Activated naive CD4-positive, alpha-beta T cell treated with anti-CD3 and anti-CD28 coated beads, Interleukin-2, amount 10 ng/mL, durations not matched to agents 7 days and 5 days (primary cell): ENCODE measurements around the gene ACOT12.
"Not testable (repeated sequence)": the region's sequence is repeated elsewhere in the genome, so short reads cannot be mapped to it uniquely, and the experiment has no call there.

ENCODE experiments used
- CTCF ChIA-PET: fragments of 350-600 bp; sonication (Branson Sonifier 250); formaldehyde crosslinking; loops from one replicate; lab custom pipeline; 2021; ENCODE audit warnings: antibody characterized with exemption; lab: Charles Lee
- DNase-seq: peaks from one replicate; pipeline ENCODE4 v3.0.0-alpha.2; 2020
- H3K27ac Mint-ChIP-seq: one replicate; pipeline ENCODE4 v1.8.0; 2021; ENCODE audit warnings: mild to moderate bottlenecking, moderate library complexity, mixed read lengths
- H3K27me3 Mint-ChIP-seq: one replicate; pipeline ENCODE4 v1.8.0; 2021; ENCODE audit warnings: mild to moderate bottlenecking, mixed read lengths
- H3K36me3 Mint-ChIP-seq: one replicate; pipeline ENCODE4 v1.8.0; 2021; ENCODE audit warnings: mixed read lengths
- H3K4me1 Mint-ChIP-seq: one replicate; pipeline ENCODE4 v1.8.0; 2021; ENCODE audit warnings: mixed read lengths
- H3K4me3 Mint-ChIP-seq: one replicate; pipeline ENCODE4 v1.8.0; 2021; ENCODE audit warnings: mild to moderate bottlenecking, moderate library complexity, mixed read lengths
- H3K9me3 Mint-ChIP-seq: one replicate; pipeline ENCODE4 v1.8.0; 2021; ENCODE audit warnings: mixed read lengths

The ACOT12 gene

GRCh38 chr5:81417052-81417451 lies 23.1 kb upstream of the ACOT12 start:
- Mint-ChIP-seq H3K27ac (no peak overlapping the region), H3K9me3 (no peaks in the 10 kb centered on the region), H3K4me1 (peaks cover 19% of the 10 kb centered on the region), H3K27me3 (no peaks in the 10 kb centered on the region), H3K4me3 (no peak overlapping the region), H3K36me3 (peaks cover 2% of the 10 kb centered on the region)
- DNase-seq: no peak
- CTCF ChIA-PET: no interaction called here

- H3K4me3 Mint-ChIP-seq: no peak overlapping the region
- no peaks in the 10 kb centered on the region for H3K9me3 Mint-ChIP-seq
- H3K36me3 Mint-ChIP-seq: no peaks in the 10 kb centered on the region
- CTCF ChIA-PET: no interaction called here
- no peak overlapping the region for H3K27ac Mint-ChIP-seq
- no peaks in the 10 kb centered on the region for H3K27me3 Mint-ChIP-seq
- DNase-seq: no peak
- no peaks in the 10 kb centered on the region for H3K4me1 Mint-ChIP-seq
Observed at GRCh38 chr5:81409896-81410295, 16.0 kb upstream of the ACOT12 start.

GRCh38 chr5:81409361-81409760 lies 15.4 kb upstream of the ACOT12 start:
- CTCF ChIA-PET: interaction anchor here (1.1 kb wide), 1 partner anchor 110 kb away, joined by 4 read pairs; no protein-coding TSS in a partner anchor
- DNase-seq: no peak
- Mint-ChIP-seq H3K4me3 (no peak overlapping the region), H3K27me3 (no peaks in the 10 kb centered on the region), H3K4me1 (no peaks in the 10 kb centered on the region), H3K36me3 (no peaks in the 10 kb centered on the region), H3K9me3 (no peaks in the 10 kb centered on the region), H3K27ac (no peak overlapping the region)

- H3K4me1 Mint-ChIP-seq: no peaks in the 10 kb centered on the region
- DNase-seq: no peak
- H3K36me3 Mint-ChIP-seq: no peaks in the 10 kb centered on the region
- H3K27ac Mint-ChIP-seq: no peak overlapping the region
- CTCF ChIA-PET: interaction anchor here (1.1 kb wide), 1 partner anchor 109 kb away, joined by 4 read pairs; no protein-coding TSS in a partner anchor
- H3K27me3 Mint-ChIP-seq: no peaks in the 10 kb centered on the region
- no peaks in the 10 kb centered on the region for H3K9me3 Mint-ChIP-seq
- no peak overlapping the region for H3K4me3 Mint-ChIP-seq
Observed at GRCh38 chr5:81408496-81408895, 14.6 kb upstream of the ACOT12 start.

GRCh38 chr5:81407811-81408210 lies 13.9 kb upstream of the ACOT12 start:
- H3K36me3 Mint-ChIP-seq, DNase-seq, H3K27me3 Mint-ChIP-seq, H3K9me3 Mint-ChIP-seq, H3K27ac Mint-ChIP-seq, H3K4me1 Mint-ChIP-seq, H3K4me3 Mint-ChIP-seq, CTCF ChIA-PET: not testable (repeated sequence)

- H3K4me1 Mint-ChIP-seq: no peaks in the 10 kb centered on the region
- no peaks in the 10 kb centered on the region for H3K36me3 Mint-ChIP-seq
- no peak for DNase-seq
- H3K27me3 Mint-ChIP-seq: peaks cover 15% of the 10 kb centered on the region
- CTCF ChIA-PET: no interaction called here
- H3K4me3 Mint-ChIP-seq: no peak overlapping the region
- no peaks in the 10 kb centered on the region for H3K9me3 Mint-ChIP-seq
- H3K27ac Mint-ChIP-seq: no peak overlapping the region
Observed at GRCh38 chr5:81405126-81405891, 11.4 kb upstream of the ACOT12 start.

- Mint-ChIP-seq H3K4me3 (no peak overlapping the region), H3K27me3 (peaks cover 35% of the 10 kb centered on the region), H3K9me3 (no peaks in the 10 kb centered on the region), H3K27ac (no peak overlapping the region), H3K4me1 (no peaks in the 10 kb centered on the region), H3K36me3 (no peaks in the 10 kb centered on the region)
- DNase-seq: no peak
- CTCF ChIA-PET: no interaction called here
Observed at GRCh38 chr5:81402192-81402930, 8.4 kb upstream of the ACOT12 start.

- H3K36me3 Mint-ChIP-seq: no peaks in the 10 kb centered on the region
- no peak overlapping the region for H3K4me3 Mint-ChIP-seq
- H3K27ac Mint-ChIP-seq: no peak overlapping the region
- H3K4me1 Mint-ChIP-seq: no peaks in the 10 kb centered on the region
- no peak for DNase-seq
- H3K27me3 Mint-ChIP-seq: peaks cover 46% of the 10 kb centered on the region
- no peaks in the 10 kb centered on the region for H3K9me3 Mint-ChIP-seq
- CTCF ChIA-PET: no interaction called here
Observed at GRCh38 chr5:81401266-81401665, 7.3 kb upstream of the ACOT12 start.

- CTCF ChIA-PET: no interaction called here
- H3K36me3 Mint-ChIP-seq: no peaks in the 10 kb centered on the region
- H3K27me3 Mint-ChIP-seq: peaks cover 49% of the 10 kb centered on the region
Observed at GRCh38 chr5:81400375-81400774, 6.4 kb upstream of the ACOT12 start.

GRCh38 chr5:81398741-81399140 lies 4.8 kb upstream of the ACOT12 start:
- Mint-ChIP-seq H3K9me3 (no peaks in the 10 kb centered on the region), H3K27me3 (peaks cover 65% of the 10 kb centered on the region), H3K36me3 (no peaks in the 10 kb centered on the region), H3K4me3 (no peak overlapping the region), H3K4me1 (peaks cover 3% of the 10 kb centered on the region), H3K27ac (no peak overlapping the region)
- no peak for DNase-seq
- CTCF ChIA-PET: interaction anchor here (1.2 kb wide), 1 partner anchor 27 kb away, joined by 3 read pairs; no protein-coding TSS in a partner anchor

More at GRCh38 chr5:81400375-81400774, 6.4 kb upstream of the ACOT12 start:
- H3K4me1 Mint-ChIP-seq: no peaks in the 10 kb centered on the region
- H3K27ac Mint-ChIP-seq: no peak overlapping the region
- H3K9me3 Mint-ChIP-seq: no peaks in the 10 kb centered on the region
- DNase-seq: no peak
- H3K4me3 Mint-ChIP-seq: no peak overlapping the region

GRCh38 chr5:81397176-81397575 lies 3.2 kb upstream of the ACOT12 start:
- Mint-ChIP-seq H3K27ac (no peak overlapping the region), H3K9me3 (no peaks in the 10 kb centered on the region), H3K36me3 (no peaks in the 10 kb centered on the region), H3K27me3 (peaks cover 75% of the 10 kb centered on the region), H3K4me1 (peaks cover 8% of the 10 kb centered on the region), H3K4me3 (no peak overlapping the region)
- CTCF ChIA-PET: no interaction called here
- no peak for DNase-seq

- Mint-ChIP-seq H3K9me3 (no peaks in the 10 kb centered on the region), H3K27ac (no peak overlapping the region), H3K36me3 (no peaks in the 10 kb centered on the region), H3K4me1 (peaks cover 8% of the 10 kb centered on the region), H3K27me3 (peaks cover 76% of the 10 kb centered on the region), H3K4me3 (no peak overlapping the region)
- DNase-seq: no peak
- CTCF ChIA-PET: interaction anchor here (0.6 kb wide), 1 partner anchor 860 kb away, joined by 3 read pairs; no protein-coding TSS in a partner anchor
Observed at GRCh38 chr5:81395262-81395661, 1.3 kb upstream of the ACOT12 start.

GRCh38 chr5:81393430-81393782 lies 528 bp downstream of the ACOT12 start:
- peak overlapping the region; percentile 44 for H3K4me3 Mint-ChIP-seq
- CTCF ChIA-PET: interaction anchor here (0.6 to 1.0 kb wide), 2 partner anchors 94 to 809 kb away, joined by 3 read pairs; no protein-coding TSS in a partner anchor

GRCh38 chr5:81389025-81389424 lies 4.9 kb downstream of the ACOT12 start:
- H3K36me3 Mint-ChIP-seq: no peaks in the 10 kb centered on the region
- no peak overlapping the region for H3K27ac Mint-ChIP-seq
- peaks cover 5% of the 10 kb centered on the region for H3K4me1 Mint-ChIP-seq
- CTCF ChIA-PET: no interaction called here
- no peaks in the 10 kb centered on the region for H3K9me3 Mint-ChIP-seq
- peaks cover 35% of the 10 kb centered on the region for H3K27me3 Mint-ChIP-seq
- DNase-seq: no peak
- no peak overlapping the region for H3K4me3 Mint-ChIP-seq

More at GRCh38 chr5:81393430-81393782, 528 bp downstream of the ACOT12 start:
- no peak overlapping the region for H3K27ac Mint-ChIP-seq
- H3K36me3 Mint-ChIP-seq: no peaks in the 10 kb centered on the region
- peaks cover 68% of the 10 kb centered on the region for H3K27me3 Mint-ChIP-seq
- no peak for DNase-seq
- peaks cover 8% of the 10 kb centered on the region for H3K4me1 Mint-ChIP-seq
- H3K9me3 Mint-ChIP-seq: no peaks in the 10 kb centered on the region
